Body of pancreas (tissue), 4 donors: ENCODE measurements around the gene SERPINA6.
"Not testable (repeated sequence)": the region's sequence is repeated elsewhere in the genome, so short reads cannot be mapped to it uniquely, and the experiment has no call there.

ENCODE experiments used
- CTCF ChIP-seq, 7 experiments: fragments of 450-650 bp in 4 of 7; fragments of 200-600 bp in 3 of 7; sonication (generic) in 3 of 7; IDR thresholded peaks; one replicate each; pipeline ENCODE4 v1.5.1; 2016 to 2019; ENCODE audit warnings: antibody characterized with exemption in 7 of 7
- POLR2A ChIP-seq, 3 donors: fragments of 450-650 bp; IDR thresholded peaks; one replicate each; pipeline ENCODE4 v1.6.1; 2016; ENCODE audit warnings: antibody characterized with exemption in 3 of 3, mild to moderate bottlenecking in 2 of 3

GRCh38 chr14:94296181-94296545, 27.0 kb downstream of the SERPINA6 start:
- TF ChIP-seq CTCF, POLR2A (IDR thresholded peaks at IDR 0.05): not testable (repeated sequence)
